Muscle of leg (tissue), 11 donors: ENCODE results near the gene ACY1. TPM values are rescaled to one million over a fixed set of nuclear protein-coding genes. Genes with fewer than 3 reads are reported as not detected.

Source experiments
- DNase-seq: peaks from one replicate; pipeline ENCODE4 v3.0.0; 2013
- H3K27ac ChIP-seq: one replicate; pipeline ENCODE4 v1.5.1; 2013; ENCODE audit warnings: mild to moderate bottlenecking, low read length, control low read depth
- H3K27me3 ChIP-seq: one replicate; pipeline ENCODE4 v1.6.1; 2013; ENCODE audit warnings: low read length; ENCODE audit not compliant: control insufficient read depth, insufficient read depth
- H3K36me3 ChIP-seq: one replicate; pipeline ENCODE4 v1.6.1; 2013; ENCODE audit warnings: low read length; ENCODE audit not compliant: control insufficient read depth, insufficient read depth
- H3K4me1 ChIP-seq: one replicate; pipeline ENCODE4 v1.6.1; 2013; ENCODE audit warnings: low read length; ENCODE audit not compliant: control insufficient read depth, insufficient read depth
- H3K4me3 ChIP-seq: one replicate; pipeline ENCODE4 v1.5.1; 2013; ENCODE audit warnings: low read length, control low read depth
- H3K9me3 ChIP-seq: replicated peaks from 2 replicates; pipeline ENCODE4 v1.6.1; 2013; ENCODE audit warnings: low read depth, low read length; ENCODE audit not compliant: control insufficient read depth
- WGBS: methylation state at CpG from one replicate; pipeline ENCODE4 v1.1.5; 2013; ENCODE audit warnings: missing lambda C conversion rate; ENCODE audit not compliant: insufficient coverage; 5-methylcytosine and 5-hydroxymethylcytosine counted together
- polyA plus RNA-seq, 8 donors: library from polyadenylated mRNA; unstranded; fragments of 120-200 nt; gene quantifications; one replicate each; pipeline versions ENCODE4 v1.2.1 to v1.2.3, GENCODE V29; 2013; ENCODE audit warnings: inconsistent platforms in 1 of 8, low replicate concordance in 1 of 8; ENCODE audit not compliant: insufficient read length in 8 of 8, insufficient read depth in 1 of 8
- total RNA-seq: library from RNA; stranded (reverse); fragments of 120-200 nt; gene quantifications from one replicate; pipeline ENCODE4 v1.2.4, GENCODE V29; 2013

The ACY1 gene
- total and polyA plus RNA-seq, 9 donors: 10.2 to 20.7 (median 13.8) TPM

DNA sequence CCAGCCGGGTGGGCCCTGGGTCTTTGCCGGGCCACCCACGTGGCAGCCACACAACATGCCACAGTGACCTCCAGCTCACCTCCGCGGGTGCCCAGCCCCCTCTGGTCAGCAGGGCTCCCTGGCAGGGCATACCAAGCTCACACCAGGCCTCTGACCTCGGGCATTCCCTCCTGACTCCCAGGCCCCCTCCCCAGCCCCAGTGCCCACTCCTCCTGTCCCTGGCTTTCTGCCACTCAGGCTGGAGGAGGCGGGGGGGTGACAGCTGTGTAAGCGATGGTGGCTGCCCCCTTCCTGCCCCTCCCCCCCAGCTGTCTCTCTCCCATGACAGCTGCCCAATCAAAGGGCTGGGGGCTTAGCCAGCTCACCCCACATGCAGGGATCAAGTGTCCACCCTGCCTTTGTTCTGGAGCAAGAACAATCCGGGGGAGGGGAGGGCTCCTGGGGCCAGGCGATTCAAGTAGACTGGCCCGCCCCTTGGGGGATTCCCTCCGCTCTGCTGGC is 19.3 kb upstream of the ACY1 start:
- Histone ChIP-seq H3K27me3 (no peaks in the 10 kb centered on the region), H3K4me1 (peaks cover 68% of the 10 kb centered on the region), H3K27ac (peak overlapping the region; percentile 60), H3K36me3 (peaks cover 25% of the 10 kb centered on the region), H3K4me3 (no peak overlapping the region), H3K9me3 (no peaks in the 10 kb centered on the region)
- WGBS: 43% methylated on average over 7 of the region's 12 CpGs
- DNase-seq: peak; percentile 86

DNA sequence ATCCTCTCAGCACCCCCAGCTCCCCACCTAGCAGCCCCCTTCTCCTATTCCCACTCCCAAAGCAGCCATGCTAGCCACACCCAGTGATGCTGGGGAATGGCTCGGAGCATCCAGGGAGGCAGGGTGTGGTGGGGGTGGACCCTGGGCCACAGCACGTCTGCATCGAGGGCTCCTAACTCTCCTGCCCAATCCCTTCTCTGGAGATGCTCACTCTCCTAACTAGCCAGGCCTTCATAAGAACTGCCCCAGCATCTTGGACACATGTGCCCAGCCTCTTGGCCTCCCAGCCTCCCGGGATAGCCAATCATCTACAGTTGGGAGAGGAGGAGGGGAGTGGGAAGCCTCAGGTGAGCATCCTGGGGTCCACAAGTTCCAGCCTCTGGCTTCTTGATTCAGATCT is 18.8 kb upstream of the ACY1 start:
- DNase-seq: no peak
- WGBS: 80% methylated on average over 1 of the region's 4 CpGs
- no peak overlapping the region for H3K4me3 ChIP-seq
- no peaks in the 10 kb centered on the region for H3K27me3 ChIP-seq
- no peaks in the 10 kb centered on the region for H3K9me3 ChIP-seq
- H3K27ac ChIP-seq: peak overlapping the region; percentile 60
- peaks cover 71% of the 10 kb centered on the region for H3K4me1 ChIP-seq
- peaks cover 20% of the 10 kb centered on the region for H3K36me3 ChIP-seq

GRCh38 chr3:51966016-51966415 is 17.3 kb upstream of the ACY1 start:
- WGBS: no CpG with 5 or more reads among the region's 2 CpGs

DNA sequence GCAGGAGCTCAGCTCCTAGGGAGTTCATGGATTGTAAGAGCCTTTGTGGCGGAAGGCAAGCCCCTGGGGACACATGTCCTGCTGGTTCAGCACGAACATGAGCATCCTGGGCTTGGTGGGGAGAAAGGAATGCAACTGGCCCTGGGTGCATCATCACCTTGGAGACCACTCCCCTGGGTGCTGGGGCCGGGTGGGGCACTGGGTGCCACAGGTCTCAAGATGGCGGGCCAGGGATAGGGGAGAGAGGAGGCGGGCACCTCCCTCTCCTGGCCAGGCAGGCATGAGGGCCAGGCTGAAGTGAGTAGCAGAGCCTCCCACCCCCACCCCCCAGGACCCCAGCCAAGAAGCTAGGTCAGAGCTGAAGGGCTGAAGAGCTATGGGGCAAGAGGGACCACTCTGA is 16.8 kb upstream of the ACY1 start:
- WGBS: 48% methylated on average over 2 of the region's 5 CpGs
- Histone ChIP-seq H3K4me1 (peaks cover 74% of the 10 kb centered on the region), H3K4me3 (peak overlapping the region; percentile 78), H3K27ac (peak overlapping the region; percentile 82), H3K27me3 (no peaks in the 10 kb centered on the region), H3K36me3 (peaks cover 12% of the 10 kb centered on the region), H3K9me3 (no peaks in the 10 kb centered on the region)
- no peak for DNase-seq

More at GRCh38 chr3:51966016-51966415, 17.3 kb upstream of the ACY1 start:
- DNase-seq: no peak
- Histone ChIP-seq H3K9me3 (no peaks in the 10 kb centered on the region), H3K27ac (no peak overlapping the region), H3K27me3 (no peaks in the 10 kb centered on the region), H3K4me3 (peak overlapping the region; percentile 78), H3K36me3 (peaks cover 14% of the 10 kb centered on the region), H3K4me1 (peaks cover 75% of the 10 kb centered on the region)

- Histone ChIP-seq H3K9me3 (no peaks in the 10 kb centered on the region), H3K4me3 (peak overlapping the region; percentile 78), H3K4me1 (peaks cover 69% of the 10 kb centered on the region), H3K27ac (peak overlapping the region; percentile 82), H3K27me3 (no peaks in the 10 kb centered on the region), H3K36me3 (peaks cover 13% of the 10 kb centered on the region)
- peak; percentile 45 for DNase-seq
- WGBS: under 1% methylated on average over 31 of the region's 33 CpGs
Measured at GRCh38 chr3:51966922-51967383, 16.4 kb upstream of the ACY1 start.

GRCh38 chr3:51967384-51968169 is 15.8 kb upstream of the ACY1 start, which contains the start of gene PCBP4:
TSS of gene PCBP4 (minus strand) at chr3:51967454. CDS start at chr3:51961240, 6,214 bp downstream.
- under 1% methylated on average over 58 of the region's 90 CpGs for WGBS
- peak within 1 kb of the TSS; percentile 85 for H3K27ac ChIP-seq
- peaks cover 63% of the 10 kb centered on the region for H3K4me1 ChIP-seq
- H3K36me3 ChIP-seq: peaks cover 13% of the 10 kb centered on the region
- H3K9me3 ChIP-seq: no peaks in the 10 kb centered on the region
- H3K27me3 ChIP-seq: no peaks in the 10 kb centered on the region
- H3K4me3 ChIP-seq: peak within 1 kb of the TSS; percentile 78
- DNase-seq: peak; percentile 86

DNA sequence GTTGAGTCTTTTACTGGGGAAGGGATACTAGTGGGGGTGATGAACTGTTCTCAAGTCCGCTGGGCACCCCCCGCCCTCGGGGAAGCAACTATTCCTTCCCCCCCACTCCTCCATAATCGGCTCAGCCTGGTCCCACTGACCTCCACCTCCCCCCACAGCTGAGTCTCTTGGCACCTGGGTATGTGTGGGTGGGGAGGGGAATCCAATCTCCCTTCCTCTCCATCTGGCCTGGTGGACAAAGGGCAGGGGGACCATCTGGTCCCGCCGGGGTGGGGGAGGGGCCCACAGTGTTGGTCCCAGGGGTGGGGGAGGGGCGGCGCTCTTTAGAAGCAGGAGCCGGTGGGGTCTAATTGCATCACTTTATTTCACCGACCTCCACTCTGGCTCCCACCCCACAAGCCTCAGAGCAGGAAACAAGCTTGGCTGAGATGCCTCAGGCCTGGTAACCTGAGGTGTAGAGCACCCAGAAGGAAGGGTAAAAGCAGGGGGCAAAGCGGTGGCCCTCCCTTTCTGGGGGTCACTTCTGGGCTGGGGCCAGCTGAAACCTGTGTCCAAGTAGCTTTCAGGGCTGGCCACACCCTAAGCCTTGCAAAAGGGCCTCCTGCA is 15.1 kb upstream of the ACY1 start:
- Histone ChIP-seq H3K9me3 (no peaks in the 10 kb centered on the region), H3K27ac (peak overlapping the region; percentile 85), H3K36me3 (peaks cover 13% of the 10 kb centered on the region), H3K4me3 (peak overlapping the region; percentile 57), H3K4me1 (peaks cover 57% of the 10 kb centered on the region), H3K27me3 (no peaks in the 10 kb centered on the region)
- DNase-seq: peak; percentile 71
- 43% methylated on average over 1 of the region's 11 CpGs for WGBS

DNA sequence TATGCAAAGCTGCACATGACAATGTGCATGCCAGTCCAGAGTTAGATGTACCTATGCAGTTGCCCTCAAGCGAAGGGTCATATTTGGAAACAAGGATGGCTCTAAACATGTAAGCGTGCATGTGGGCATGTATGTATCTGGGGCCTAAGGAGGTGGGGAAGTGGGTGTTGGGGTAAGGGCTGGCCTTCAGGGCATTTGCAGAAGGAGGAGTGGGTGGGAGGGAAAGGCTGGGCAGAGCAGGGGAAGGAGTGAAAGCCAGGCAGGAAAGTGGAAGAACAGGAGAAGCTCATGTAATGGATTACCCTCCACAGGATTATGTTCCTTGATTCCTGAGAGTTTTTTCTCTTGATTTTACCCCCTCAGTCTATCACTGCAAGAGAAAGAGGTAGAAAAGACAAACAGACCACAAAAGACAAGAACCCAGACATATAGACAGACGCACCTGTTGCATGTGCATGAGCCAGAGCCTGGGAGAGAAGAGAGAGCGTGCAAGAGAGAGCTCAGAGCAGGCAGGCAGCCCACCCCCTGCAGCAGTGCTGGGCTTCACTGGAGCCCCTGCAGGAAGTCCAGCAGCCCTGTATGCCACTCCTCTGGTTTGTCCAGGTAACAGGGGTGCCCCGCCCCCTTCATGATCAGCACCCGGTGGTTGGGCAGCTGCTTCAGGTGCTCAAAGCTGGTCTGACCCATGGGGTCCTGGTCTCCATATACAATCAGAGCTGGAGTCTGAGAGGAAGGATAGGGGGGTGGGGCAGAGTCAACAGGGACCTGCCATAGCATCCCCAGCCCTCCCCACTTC is 14.3 kb upstream of the ACY1 start:
- Histone ChIP-seq H3K4me1 (peaks cover 55% of the 10 kb centered on the region), H3K27me3 (no peaks in the 10 kb centered on the region), H3K4me3 (no peak overlapping the region), H3K9me3 (no peaks in the 10 kb centered on the region), H3K27ac (no peak overlapping the region), H3K36me3 (peaks cover 13% of the 10 kb centered on the region)
- no peak for DNase-seq
- WGBS: 87% methylated on average over 4 of the region's 6 CpGs

DNA sequence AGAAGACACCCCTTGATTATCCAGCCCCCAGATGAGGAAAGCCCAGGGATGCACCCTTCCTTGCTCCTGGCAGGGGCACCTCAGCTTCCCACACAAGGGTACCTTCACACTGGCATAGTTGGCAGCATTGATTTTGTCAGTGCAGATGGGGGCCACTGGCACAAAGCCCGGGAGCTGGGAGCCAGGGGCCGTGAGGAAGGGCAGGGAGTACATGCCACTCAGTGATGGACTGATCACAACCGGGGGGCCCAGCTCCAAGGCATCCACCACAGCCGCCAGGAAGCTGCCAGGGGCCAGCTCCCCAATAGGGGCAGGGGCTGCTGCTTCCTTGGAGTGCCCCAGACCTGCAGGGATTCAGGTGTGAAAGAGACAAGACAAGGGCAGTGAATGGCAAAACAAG is 13.5 kb upstream of the ACY1 start:
- Histone ChIP-seq H3K27me3 (no peaks in the 10 kb centered on the region), H3K4me3 (no peak overlapping the region), H3K27ac (no peak overlapping the region), H3K9me3 (no peaks in the 10 kb centered on the region), H3K4me1 (peaks cover 55% of the 10 kb centered on the region), H3K36me3 (peaks cover 13% of the 10 kb centered on the region)
- DNase-seq: no peak
- 75% methylated on average over 3 of the region's 4 CpGs for WGBS
